T-helper 17 cell (primary cell): ENCODE measurements around the gene MAFB. TPM values are rescaled to one million over a fixed set of nuclear protein-coding genes. Genes with fewer than 3 reads are reported as not detected.

ENCODE experiments used
- ATAC-seq: fragments of 150-1000 bp; cut with Tn5 transposase; 2 replicates; pipeline ENCODE4 v1.10.0; 2021; ENCODE audit warnings: mild to moderate bottlenecking, moderate library complexity
- DNase-seq, 3 donors: peaks; one replicate each; pipeline versions ENCODE4 v3.0.0 to v3.0.0-alpha.2; 2020 to 2021
- H3K9me3 ChIP-seq: one replicate; pipeline ENCODE4 v1.7.0; 2013; ENCODE audit warnings: low read length, mild to moderate bottlenecking; ENCODE audit not compliant: control insufficient read depth, poor library complexity, severe bottlenecking
- H3K27ac Mint-ChIP-seq: one replicate; pipeline ENCODE4 v1.8.0; 2022; ENCODE audit warnings: mild to moderate bottlenecking, moderate library complexity, mixed read lengths
- H3K27me3 Mint-ChIP-seq: one replicate; pipeline ENCODE4 v1.8.0; 2022; ENCODE audit warnings: mixed read lengths
- H3K36me3 Mint-ChIP-seq: one replicate; pipeline ENCODE4 v1.8.0; 2022; ENCODE audit warnings: low read depth, mixed read lengths
- H3K4me1 Mint-ChIP-seq: one replicate; pipeline ENCODE4 v1.8.0; 2022; ENCODE audit warnings: mild to moderate bottlenecking, mixed read lengths
- H3K4me3 Mint-ChIP-seq: one replicate; pipeline ENCODE4 v1.8.0; 2022; ENCODE audit warnings: mild to moderate bottlenecking, moderate library complexity, mixed read lengths
- total RNA-seq, 4 donors: library from RNA in 2 of 4; stranded (reverse) in 2 of 4; gene quantifications; one replicate each; pipeline ENCODE4 v1.2.3 and lab custom pipeline; 2022 to 2026

MAFB gene
- total RNA-seq, 2 donors from 2014 or later: 0.86 to 8.9 TPM

DNA sequence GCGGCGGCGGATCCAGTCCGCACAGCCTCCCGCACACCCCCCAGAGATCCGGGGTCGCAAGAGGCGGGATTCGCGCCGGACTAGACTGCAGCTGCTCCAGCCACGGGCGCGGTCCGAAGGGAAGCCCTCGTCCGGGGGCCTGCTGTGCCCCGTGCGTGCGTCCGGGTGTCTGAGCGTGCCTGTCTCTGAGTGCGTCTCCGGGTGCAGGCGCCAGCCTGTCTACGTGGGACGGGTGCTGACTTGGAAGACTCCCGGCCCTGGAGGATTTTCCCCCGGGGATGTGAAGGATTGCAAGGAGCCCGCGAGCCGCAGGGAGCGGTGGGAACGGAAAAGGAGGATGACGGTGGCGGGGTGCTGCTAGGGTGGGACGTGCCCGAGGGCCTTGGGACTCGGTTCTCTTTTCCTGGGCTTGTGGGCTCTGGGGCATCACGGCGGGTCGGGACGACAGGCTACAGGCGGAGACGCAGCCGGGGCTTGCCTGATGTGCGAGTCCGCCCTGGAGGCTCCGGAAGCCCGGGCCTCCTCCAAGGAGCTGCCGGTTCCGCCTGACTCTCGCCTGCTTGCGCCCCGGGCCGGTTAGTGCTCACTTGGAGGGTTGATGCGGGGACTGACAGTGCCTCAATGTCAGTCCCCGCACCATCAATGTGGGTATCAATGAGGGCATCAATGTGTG is 5.7 kb downstream of the MAFB start:
- peaks cover 88% of the 10 kb centered on the region for H3K27me3 Mint-ChIP-seq
- no peak overlapping the region for H3K4me3 Mint-ChIP-seq
- ATAC-seq: no peak
- no peaks in the 10 kb centered on the region for H3K9me3 ChIP-seq
- DNase-seq: no peak
- no peaks in the 10 kb centered on the region for H3K36me3 Mint-ChIP-seq
- H3K27ac Mint-ChIP-seq: no peak overlapping the region
- peaks cover 6% of the 10 kb centered on the region for H3K4me1 Mint-ChIP-seq

DNA sequence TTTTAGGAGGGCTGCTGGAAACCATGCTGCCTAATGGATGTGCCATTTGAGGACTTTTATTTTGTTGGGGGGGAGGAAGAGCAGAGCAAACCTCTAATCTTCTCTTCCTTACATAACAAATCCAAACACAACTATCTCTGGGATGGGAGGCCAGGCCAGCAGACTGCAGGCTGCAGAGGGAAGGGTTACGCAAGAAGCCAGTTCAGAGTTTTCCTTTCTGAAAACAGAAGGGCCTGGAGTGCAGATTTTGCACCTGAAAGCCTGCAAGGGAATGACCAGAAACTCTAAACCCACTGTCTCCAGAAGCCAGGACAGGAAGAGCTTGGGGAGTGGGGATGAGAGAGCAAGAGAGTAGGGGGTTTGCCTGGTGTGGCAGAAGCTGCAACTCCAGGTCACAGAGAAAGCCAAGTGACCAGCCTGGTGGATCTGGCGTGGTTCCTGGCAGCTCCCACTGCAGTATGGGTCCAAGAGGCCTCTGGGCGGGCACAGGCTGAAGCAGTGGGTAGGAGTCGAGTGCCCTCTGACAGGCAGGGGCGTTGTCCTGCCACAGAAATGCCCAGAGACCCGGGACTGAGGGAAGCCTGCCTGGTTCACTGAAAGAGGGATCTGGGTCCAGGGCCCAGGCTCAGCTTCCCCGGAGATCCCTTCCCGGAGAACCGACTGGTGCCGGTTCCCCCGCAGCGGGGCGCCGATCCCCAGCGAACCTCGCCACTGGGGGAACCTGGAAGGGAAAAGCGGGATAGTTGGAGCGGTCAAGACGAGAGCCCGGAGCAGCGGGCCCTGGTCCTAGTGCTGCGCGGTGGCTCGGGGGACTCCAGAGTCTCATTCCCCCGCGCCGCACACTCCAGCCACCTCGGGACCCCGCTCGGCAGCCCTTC is 6.7 kb downstream of the MAFB start:
- Mint-ChIP-seq H3K4me1 (peaks cover 10% of the 10 kb centered on the region), H3K4me3 (no peak overlapping the region), H3K27ac (no peak overlapping the region), H3K27me3 (peaks cover 92% of the 10 kb centered on the region), H3K36me3 (no peaks in the 10 kb centered on the region)
- H3K9me3 ChIP-seq: no peaks in the 10 kb centered on the region
- ATAC-seq (no peak), DNase-seq (no peak)

DNA sequence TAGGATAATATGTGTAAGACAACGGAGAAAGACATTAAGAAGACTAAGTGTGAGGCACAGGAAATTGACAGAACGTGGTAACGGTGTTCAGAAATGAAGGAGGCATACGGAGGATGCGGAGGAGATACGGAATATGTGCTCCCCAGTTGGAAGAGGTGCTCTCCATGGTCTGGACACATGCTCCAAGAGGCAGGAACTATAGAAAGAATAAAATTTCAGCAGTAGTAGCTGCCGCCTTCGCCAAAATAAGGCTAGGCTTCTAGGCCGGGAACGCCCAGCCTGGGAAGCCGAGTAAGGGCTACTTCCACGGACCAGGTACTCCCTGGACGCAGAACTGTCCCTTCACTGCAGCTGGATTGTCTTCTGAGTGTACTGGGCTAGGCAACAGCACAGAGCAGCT is 7.4 kb downstream of the MAFB start:
- Mint-ChIP-seq H3K4me3 (no peak overlapping the region), H3K27me3 (peaks cover 92% of the 10 kb centered on the region), H3K27ac (no peak overlapping the region), H3K4me1 (peaks cover 11% of the 10 kb centered on the region), H3K36me3 (no peaks in the 10 kb centered on the region)
- no peak for ATAC-seq
- DNase-seq: no peak
- H3K9me3 ChIP-seq: no peaks in the 10 kb centered on the region

DNA sequence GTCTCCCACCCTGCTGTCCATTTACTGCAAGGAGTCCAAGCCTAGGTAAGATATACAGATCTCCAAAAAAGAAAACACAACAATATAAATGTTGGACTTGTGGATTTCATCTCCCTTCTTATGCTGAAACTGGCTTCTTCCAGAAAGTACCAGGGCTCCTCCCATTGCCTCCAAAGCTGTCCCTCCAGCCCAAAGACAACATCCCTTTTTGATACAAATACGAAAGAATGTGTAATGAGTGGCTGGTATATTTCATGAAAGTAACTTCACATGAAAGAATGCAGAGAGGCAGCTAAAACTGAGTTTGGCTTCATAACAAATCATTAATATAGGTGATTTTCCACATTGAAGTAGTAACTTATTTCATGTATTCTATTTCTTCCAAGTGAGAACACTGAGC is 7.9 kb downstream of the MAFB start:
- H3K4me1 Mint-ChIP-seq: peaks cover 11% of the 10 kb centered on the region
- peaks cover 92% of the 10 kb centered on the region for H3K27me3 Mint-ChIP-seq
- DNase-seq (no peak), ATAC-seq (no peak)
- H3K9me3 ChIP-seq: no peaks in the 10 kb centered on the region
- H3K4me3 Mint-ChIP-seq: no peak overlapping the region
- H3K27ac Mint-ChIP-seq: no peak overlapping the region
- no peaks in the 10 kb centered on the region for H3K36me3 Mint-ChIP-seq

DNA sequence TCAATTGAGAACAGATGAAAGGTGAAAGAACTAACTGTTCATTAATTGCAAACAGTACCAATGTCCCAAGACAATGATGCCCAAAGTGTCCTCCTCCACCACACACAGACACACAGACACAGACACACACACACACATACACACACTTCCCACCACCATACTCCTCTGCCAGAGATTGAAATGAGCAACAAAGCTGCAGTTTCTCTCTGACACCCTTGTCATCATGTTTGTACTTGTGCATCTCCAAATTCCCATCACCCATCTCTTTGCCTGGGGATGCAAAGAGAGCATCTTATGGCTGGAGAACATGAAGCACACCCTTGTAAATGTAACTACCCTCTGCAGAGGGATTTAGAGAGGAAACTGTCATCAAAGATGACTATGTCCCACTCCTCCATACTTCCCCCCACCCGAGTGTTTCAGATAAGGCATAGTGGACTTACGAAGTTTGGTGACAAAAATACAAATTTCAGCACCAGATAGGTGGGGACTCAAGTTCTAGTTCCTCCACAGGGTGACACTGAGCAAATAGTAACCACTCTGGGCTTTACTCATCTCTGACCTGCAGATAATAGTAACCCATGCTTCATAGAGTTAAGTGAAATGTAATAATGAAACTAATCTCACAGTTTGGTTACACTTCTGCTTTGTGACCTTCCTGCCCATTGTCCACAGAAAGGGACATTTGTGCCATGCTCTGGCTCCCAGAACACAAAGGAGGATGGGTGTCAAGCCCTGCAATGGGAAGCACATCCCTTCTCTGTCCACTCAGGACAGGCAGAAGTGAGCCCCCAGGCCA is 8.7 kb downstream of the MAFB start:
- no peaks in the 10 kb centered on the region for H3K9me3 ChIP-seq
- no peaks in the 10 kb centered on the region for H3K36me3 Mint-ChIP-seq
- no peak overlapping the region for H3K27ac Mint-ChIP-seq
- no peak overlapping the region for H3K4me3 Mint-ChIP-seq
- peaks cover 96% of the 10 kb centered on the region for H3K27me3 Mint-ChIP-seq
- DNase-seq: no peak
- peaks cover 11% of the 10 kb centered on the region for H3K4me1 Mint-ChIP-seq
- no peak for ATAC-seq

DNA sequence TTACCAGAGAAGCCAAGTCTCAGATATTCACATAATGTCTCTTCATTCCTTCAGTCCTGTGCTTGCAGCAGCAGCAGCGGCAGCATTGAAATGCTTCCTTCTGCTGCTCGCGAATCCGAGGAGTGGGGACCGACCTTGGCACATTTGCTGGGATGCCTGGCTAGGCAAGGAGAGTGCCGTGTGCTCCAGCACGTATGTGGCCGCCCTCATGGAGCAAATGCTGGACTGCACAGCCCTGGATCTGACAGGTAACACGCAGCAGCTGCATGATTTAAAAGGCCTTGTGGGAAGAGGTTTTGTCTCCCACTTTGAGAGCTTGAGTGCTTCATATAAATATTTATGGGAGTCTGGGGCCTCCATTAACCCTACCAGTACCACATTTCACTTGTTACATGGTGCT is 9.9 kb downstream of the MAFB start:
- ATAC-seq (no peak), DNase-seq (no peak)
- H3K9me3 ChIP-seq: no peaks in the 10 kb centered on the region
- peaks cover 93% of the 10 kb centered on the region for H3K27me3 Mint-ChIP-seq
- no peak overlapping the region for H3K4me3 Mint-ChIP-seq
- H3K4me1 Mint-ChIP-seq: peaks cover 11% of the 10 kb centered on the region
- no peaks in the 10 kb centered on the region for H3K36me3 Mint-ChIP-seq
- H3K27ac Mint-ChIP-seq: no peak overlapping the region

DNA sequence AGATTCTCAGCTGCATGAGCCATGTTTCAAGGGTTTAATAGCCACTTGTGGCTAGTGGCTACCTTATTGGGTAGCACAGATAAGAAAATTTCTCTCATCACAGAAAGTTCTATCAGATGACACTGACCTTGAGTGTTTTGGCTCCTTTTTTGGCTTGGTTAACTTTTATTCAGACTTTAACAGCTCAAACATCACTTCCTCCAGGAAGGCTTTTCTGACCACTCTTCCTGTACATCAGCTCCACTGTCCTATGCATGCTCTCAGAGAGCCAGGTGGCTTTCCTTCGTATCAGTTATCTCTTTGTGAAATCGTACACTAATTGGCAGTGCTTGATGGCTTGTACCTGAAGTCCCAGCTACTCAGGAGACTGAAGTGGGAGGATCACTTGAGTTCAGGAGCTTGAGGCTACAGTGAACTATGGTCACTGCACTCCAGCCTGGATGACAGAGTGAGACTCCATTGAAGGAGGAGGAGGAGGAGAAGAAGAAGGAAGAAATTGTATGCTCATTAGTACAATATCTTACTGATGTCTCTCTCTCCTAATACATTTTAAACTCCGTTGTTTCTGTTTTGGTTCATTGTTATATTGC is 10.7 kb downstream of the MAFB start:
- no peaks in the 10 kb centered on the region for H3K36me3 Mint-ChIP-seq
- H3K4me3 Mint-ChIP-seq: no peak overlapping the region
- peaks cover 11% of the 10 kb centered on the region for H3K4me1 Mint-ChIP-seq
- DNase-seq (no peak), ATAC-seq (no peak)
- H3K27me3 Mint-ChIP-seq: peaks cover 93% of the 10 kb centered on the region
- no peak overlapping the region for H3K27ac Mint-ChIP-seq
- H3K9me3 ChIP-seq: no peaks in the 10 kb centered on the region

DNA sequence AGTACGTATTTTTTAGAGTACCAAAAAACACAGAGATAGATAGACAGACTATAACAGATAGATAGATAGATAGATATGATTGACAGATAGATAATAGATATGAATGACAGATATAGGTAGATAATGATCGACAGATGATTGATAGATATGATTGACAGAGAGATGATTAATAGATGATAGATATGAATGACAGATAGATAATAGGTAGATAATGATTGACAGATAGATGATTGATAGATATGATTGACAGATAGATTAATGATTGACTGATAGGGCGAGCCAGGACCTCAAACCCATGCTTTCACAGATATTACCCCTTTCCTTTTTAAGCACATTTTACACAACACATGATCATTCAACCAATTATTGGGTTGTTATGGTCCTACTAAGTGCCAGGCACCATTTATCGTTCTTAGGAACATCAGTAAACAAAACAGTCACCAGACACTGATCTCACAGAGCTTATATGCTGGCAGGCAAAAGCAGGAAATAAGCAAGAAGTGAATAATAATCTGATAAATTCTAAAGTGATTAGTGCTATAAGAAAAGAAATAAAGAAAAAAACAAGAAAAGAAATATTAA is 11.6 kb downstream of the MAFB start:
- H3K9me3 ChIP-seq: no peaks in the 10 kb centered on the region
- ATAC-seq: no peak
- no peak for DNase-seq
- peaks cover 88% of the 10 kb centered on the region for H3K27me3 Mint-ChIP-seq
- no peaks in the 10 kb centered on the region for H3K36me3 Mint-ChIP-seq
- H3K27ac Mint-ChIP-seq: no peak overlapping the region
- no peak overlapping the region for H3K4me3 Mint-ChIP-seq
- peaks cover 8% of the 10 kb centered on the region for H3K4me1 Mint-ChIP-seq

DNA sequence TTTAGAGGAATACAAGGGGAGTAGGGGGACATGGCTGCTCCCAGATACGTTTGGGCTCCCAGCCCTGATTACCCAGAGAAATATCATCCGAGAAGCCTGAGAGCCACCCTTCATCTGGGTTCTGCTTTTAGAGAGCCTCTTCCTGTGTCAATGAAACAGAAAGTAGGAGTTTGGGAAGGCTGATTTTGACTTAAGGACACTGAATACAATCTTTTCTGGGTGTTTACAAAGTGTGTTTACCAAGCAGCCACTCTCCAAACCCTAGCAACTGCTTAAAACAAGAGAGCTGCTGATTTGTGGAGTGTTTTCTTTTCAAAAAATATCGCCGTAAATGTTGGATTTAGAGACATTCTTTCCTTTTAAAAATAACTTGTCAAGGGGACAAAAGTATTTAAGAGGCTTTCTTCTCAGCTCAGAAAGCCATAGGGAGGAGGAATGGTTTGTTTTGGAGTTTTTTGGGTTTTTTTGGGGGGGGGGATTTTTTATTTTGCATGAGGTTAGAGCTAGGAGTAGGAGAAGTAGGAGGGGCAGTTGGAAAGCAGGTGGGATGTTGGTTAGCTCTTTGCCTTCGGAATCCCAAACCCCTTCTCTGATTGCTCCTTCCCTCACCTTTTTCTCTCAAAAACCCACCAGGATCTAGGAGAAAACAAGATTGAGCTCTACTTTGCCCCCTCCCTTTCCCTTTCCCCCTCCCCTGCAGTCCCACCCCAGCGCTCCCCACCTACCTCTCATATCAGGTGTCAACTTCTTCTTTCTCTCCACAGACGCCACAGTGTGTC is 12.4 kb downstream of the MAFB start:
- peaks cover 88% of the 10 kb centered on the region for H3K27me3 Mint-ChIP-seq

DNA sequence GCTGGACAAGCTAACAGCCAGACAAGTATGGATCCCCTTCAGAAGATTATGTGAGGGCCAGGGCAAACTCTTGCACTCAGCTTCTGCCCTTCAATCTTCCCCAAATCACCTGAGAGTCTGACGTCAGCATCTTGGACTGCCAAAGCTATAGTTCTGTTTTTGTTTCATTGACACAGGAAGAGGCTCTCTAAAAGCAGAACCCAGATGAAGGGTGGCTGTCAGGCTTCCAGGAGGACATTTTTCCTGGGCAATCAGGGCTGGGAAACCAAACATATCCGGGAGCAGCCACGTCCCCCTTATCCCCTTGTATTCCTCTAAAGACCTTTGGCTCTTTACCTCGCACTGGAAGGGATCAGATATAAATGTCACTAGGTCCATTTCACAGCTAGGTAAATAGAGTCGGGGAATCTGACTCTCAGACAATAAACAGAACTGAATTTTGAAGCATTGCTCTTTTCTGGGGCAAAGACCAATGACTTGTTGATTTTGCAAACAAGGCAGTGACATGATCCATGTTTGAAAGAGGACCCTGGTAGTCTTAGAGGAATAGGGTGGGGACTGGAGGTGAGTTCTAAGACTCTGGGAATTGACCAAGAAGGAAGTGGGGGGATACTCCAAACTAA is 13.3 kb downstream of the MAFB start:
- Mint-ChIP-seq H3K36me3 (no peaks in the 10 kb centered on the region), H3K4me3 (no peak overlapping the region), H3K4me1 (peaks cover 5% of the 10 kb centered on the region), H3K27ac (no peak overlapping the region), H3K27me3 (peaks cover 84% of the 10 kb centered on the region)
- ATAC-seq (no peak), DNase-seq (no peak)
- H3K9me3 ChIP-seq: no peaks in the 10 kb centered on the region

More for the DNA sequence above, 12.4 kb downstream of the MAFB start:
- H3K4me1 Mint-ChIP-seq: peaks cover 5% of the 10 kb centered on the region
- H3K27ac Mint-ChIP-seq: no peak overlapping the region
- no peak for DNase-seq
- H3K9me3 ChIP-seq: no peaks in the 10 kb centered on the region
- H3K4me3 Mint-ChIP-seq: no peak overlapping the region
- no peak for ATAC-seq
- H3K36me3 Mint-ChIP-seq: no peaks in the 10 kb centered on the region

DNA sequence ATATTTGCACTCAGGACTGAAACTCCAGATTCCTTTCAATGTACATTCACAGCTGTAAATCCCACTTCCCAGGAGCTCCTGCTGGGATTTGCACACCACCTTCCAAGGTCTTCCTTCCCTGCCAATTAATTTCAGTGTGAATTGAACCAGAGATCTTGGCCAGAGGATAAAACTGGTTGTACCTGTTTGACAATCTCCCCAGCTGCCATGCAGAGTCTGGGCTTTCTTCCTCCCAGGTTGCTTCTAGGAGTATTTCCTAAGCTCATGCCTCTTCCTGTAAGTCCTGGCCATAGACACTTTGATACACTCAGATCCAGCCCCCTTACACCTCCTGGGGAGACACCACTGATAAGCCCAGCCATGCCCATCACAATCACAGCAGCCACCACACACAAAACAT is 15.6 kb downstream of the MAFB start:
- Mint-ChIP-seq H3K4me1 (peaks cover 5% of the 10 kb centered on the region), H3K4me3 (no peak overlapping the region), H3K27ac (no peak overlapping the region), H3K27me3 (peaks cover 61% of the 10 kb centered on the region), H3K36me3 (no peaks in the 10 kb centered on the region)
- DNase-seq: no peak
- no peak for ATAC-seq
- no peaks in the 10 kb centered on the region for H3K9me3 ChIP-seq

DNA sequence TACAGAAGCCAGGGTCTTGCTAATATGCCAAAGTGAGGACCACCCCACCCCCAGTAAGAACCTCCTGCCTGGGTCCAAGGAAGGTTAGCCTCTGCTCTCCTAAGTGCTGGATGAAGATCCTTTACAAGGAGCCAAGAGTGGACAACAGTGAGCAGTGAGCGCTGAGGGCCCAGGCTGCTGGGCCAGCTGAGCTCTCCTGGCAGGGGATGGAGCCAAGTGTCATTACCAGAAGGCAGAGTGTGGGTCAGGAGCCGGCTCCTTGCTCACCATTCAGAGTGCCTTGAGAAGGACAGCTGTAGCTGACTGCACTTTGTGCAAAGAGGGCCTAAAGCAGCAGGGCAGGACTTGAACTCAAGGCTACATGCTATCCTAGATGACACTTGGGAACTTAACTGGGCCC is 16.9 kb downstream of the MAFB start:
- Mint-ChIP-seq H3K4me1 (no peaks in the 10 kb centered on the region), H3K36me3 (no peaks in the 10 kb centered on the region), H3K4me3 (no peak overlapping the region), H3K27ac (no peak overlapping the region), H3K27me3 (peaks cover 52% of the 10 kb centered on the region)
- DNase-seq (no peak), ATAC-seq (no peak)
- H3K9me3 ChIP-seq: no peaks in the 10 kb centered on the region
